HCT116 (cell line): ENCODE measurements around the gene TCIRG1.
"Not testable (repeated sequence)": the region's sequence is repeated elsewhere in the genome, so short reads cannot be mapped to it uniquely, and the experiment has no call there.

Experiments
- CTCF ChIP-seq, 3 experiments: fragments of 200-600 bp in 1 of 3; sonication (generic) in 1 of 3; IDR thresholded peaks in 2 of 3; conservative IDR thresholded peaks in 1 of 3; 2 replicates each; pipeline ENCODE4 v1.5.1; 2012 to 2017; ENCODE audit warnings: low read depth in 2 of 3, low read length in 2 of 3, antibody characterized with exemption in 1 of 3, borderline replicate concordance in 1 of 3, control low read depth in 1 of 3, mild to moderate bottlenecking in 1 of 3, mixed read lengths in 1 of 3, mixed run types in 1 of 3, moderate library complexity in 1 of 3; ENCODE audit not compliant: insufficient read depth in 1 of 3
- JUND ChIP-seq: IDR thresholded peaks from 2 replicates; pipeline ENCODE4 v1.6.1; 2012
- POLR2AphosphoS5 ChIP-seq: IDR thresholded peaks from 2 replicates; pipeline ENCODE4 v1.6.1; 2011; ENCODE audit warnings: mild to moderate bottlenecking, low read depth, low read length, moderate library complexity
- RAD21 ChIP-seq: IDR thresholded peaks from 2 replicates; pipeline ENCODE4 v1.6.1; 2012; ENCODE audit warnings: low read depth, mild to moderate bottlenecking

- TF ChIP-seq JUND; RAD21; CTCF (IDR thresholded peaks at IDR 0.05 in 2 of 3, conservative IDR thresholded peaks at IDR 0.05 in 1 of 3; ENCODE audit: borderline replicate concordance in 1 of 3, insufficient read depth in 1 of 3, low read depth in 2 of 3, low read length in 2 of 3); POLR2AphosphoS5: not testable (repeated sequence)
Observed at GRCh38 chr11:67991347-67992121, 47.3 kb upstream of the TCIRG1 start.
